Activated CD4-positive, CD25-positive, alpha-beta regulatory T cell treated with anti-CD3 and anti-CD28 coated beads, Interleukin-2, amount 50 U/mL, for 72 hours (primary cell): Measurements from ENCODE around the gene AGAP1.

Experiments
- DNase-seq: peaks from one replicate; pipeline ENCODE4 v3.0.0; 2021

The AGAP1 gene

DNA sequence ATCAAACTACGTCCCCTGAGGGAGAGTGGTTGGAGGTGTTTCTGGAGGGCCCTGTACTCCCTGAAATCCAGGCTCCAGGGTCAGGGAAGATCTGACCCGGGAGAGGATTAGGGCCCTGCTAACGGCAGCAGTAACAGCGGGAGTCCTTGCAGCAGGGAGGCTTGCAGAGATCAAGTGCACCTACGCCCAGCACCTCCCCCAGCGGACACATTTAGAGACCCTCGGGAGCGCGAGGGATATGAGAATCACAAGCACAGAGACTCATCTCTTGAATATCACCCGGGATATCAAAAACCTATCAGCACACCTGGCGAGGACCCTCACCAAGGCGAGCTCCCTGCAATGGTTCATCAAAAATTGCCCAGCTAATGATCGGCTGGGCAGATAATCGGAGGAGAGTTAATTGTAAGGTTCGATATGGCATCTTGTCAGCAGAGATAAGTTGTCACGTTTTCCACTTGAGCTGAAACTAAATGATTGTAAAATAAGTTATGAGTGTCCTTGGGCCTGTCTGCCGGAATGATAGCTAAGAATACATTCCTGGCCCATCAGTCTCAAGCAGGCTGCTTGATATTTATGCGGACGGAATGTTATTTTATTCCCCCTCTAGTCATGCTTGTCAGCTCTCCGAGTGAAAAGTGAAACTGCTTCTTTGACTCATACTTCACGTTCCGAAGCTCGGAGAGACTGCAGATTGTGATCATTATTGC is 464.5 kb downstream of the AGAP1 start:
- DNase-seq, result no peak

DNA sequence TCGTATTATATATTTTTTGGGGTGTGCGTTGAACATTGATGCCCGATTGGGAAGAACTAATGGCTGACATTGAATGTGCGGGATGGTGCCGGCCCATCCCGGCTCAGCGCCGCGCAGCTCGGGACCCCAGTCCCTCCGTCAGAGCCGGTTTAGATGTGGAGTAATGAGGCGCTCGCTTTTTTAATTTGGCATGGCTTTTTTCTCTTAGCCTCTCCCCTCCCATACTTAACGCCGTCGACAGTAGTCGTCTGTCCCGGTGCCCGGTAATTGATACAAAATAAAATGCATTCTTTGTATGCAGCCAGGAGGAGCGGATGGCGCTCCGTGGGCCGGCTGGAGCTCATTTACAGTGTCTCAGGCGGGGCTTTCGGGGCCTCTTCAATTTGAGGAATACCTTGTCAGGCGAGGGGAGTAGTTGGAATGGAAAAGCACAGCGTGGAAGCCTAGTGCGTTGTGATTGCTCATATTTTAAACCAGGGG is 465.1 kb downstream of the AGAP1 start:
- DNase-seq, result no peak

DNA sequence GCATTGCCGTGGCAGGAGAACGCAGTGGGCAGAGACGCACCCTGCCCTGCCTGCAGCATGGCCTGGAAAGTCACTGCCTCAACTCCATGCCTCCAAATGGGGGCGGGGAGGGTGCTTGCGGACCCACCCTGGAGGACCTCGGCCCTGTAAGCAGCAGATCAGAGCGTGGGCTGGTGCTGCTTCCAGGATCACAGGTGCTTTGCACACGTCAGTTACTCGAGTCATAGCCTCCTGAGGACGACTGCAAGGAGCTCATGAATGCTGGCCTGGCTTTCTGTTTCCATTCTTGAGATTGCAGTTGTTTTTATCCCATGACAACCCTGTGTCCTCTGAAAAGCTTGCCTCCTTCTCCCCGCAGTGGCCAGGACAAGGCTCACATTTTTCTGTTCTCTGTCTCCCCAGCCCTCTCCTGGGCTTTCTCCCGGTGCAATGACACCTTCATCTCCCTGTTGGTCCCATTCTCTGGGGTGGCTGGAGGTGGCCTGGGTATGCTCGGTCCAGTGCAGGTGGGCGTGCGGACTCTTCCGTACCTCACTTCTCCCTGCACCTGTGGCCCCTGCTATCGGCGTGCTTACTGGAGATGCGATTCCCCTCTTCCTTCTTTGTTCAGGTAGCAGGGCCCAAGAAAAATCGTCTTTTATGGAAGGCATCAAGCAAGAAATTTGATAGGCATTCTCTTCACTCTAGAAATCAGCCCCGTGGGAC is 466.3 kb downstream of the AGAP1 start:
- DNase-seq, result no peak

DNA sequence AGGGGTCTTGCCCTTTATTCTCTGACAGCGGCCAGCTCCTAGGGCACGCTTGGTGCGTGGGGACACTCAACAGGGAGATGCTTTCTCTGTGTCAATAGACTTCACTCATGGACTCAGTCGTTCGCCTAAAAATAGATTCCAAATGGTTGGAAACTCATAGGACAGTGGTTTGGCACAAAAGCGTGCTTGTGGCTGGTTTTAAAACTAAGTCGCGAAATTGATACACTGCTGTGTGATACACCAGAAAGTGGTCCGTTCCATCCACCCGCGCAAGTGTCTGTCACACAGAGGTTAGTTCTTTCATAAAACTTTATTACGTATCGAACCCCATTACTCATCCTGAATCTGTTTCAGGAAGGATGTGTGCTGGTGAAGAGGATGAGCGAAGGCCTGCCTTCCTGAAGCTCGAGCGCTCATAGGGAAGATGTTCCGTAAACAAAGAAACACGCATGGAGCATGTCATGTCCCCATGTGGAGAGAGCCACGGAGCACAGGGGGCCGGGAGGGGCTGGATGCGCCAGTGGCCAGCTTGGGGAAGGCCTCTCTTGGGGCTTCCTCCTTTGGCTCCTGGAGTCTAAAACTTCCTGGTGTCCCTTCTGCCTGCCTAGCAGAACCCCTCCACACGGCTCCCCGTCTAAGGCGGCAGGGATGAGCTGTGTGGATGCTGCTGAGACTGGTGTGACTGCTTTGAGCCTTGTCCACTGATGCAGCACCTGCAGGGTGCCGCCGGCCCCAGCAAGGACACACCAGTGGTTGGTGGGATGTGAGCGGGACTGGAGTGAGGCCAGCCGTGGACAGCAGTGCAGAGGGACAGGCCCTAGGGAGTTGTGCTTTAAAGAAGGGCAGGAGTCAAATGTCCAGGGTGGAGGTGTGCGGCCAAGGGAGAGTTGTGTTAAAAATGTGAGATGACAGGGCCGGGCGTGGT is 467.1 kb downstream of the AGAP1 start:
- no peak for DNase-seq

DNA sequence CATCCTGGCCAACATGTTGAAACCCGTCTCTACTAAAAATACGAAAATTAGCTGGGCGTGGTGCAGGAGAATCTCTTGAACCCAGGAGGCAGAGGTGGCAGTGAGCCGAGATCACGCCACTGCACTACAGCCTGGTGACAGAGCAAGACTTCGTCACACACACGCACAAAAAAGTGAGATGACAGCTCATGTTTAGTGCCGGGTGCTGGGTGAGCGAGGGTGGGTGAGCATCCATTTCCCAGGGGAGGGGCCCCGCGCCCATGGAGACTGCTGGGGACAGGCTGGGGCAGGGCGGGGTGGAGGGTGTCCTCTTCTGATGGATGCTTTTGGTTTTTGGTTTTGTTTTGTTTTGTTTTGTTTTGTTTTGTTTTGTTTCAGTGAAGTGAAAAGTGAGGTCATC is 467.9 kb downstream of the AGAP1 start:
- DNase-seq, result no peak

DNA sequence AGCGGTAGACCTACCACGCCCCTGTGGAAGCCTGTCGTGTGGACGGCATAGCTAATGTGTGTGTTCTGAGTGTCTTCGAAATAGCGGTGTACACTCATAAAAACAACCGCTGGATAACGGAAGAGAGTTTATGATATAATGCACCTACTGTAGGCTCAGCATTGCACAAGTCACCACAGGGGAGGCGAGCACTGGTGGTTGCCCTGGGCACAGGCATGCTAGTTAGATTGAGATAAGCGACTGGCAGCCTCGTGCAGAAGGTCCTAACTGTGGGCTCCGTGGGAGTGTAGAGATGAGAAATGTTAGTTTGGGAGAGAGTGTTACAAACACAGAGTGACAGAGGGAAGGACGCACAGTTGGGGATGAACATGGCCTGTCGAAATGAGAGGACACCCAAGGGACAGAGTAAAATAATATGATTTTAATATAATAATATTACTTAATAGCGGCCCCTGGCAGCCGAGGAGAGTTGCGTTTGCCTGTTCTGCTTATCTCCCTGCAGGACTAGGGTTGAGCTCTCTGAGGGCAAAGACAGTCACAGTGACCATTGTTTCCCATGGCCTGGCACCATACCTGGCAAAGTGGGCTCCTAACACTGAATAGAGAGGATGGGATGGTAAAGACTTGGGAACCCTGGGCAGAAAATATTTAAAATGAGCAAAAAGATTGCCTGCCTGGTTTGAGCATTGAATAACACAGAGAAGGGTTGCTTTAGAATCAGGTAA is 470.2 kb downstream of the AGAP1 start:
- DNase-seq, result no peak

DNA sequence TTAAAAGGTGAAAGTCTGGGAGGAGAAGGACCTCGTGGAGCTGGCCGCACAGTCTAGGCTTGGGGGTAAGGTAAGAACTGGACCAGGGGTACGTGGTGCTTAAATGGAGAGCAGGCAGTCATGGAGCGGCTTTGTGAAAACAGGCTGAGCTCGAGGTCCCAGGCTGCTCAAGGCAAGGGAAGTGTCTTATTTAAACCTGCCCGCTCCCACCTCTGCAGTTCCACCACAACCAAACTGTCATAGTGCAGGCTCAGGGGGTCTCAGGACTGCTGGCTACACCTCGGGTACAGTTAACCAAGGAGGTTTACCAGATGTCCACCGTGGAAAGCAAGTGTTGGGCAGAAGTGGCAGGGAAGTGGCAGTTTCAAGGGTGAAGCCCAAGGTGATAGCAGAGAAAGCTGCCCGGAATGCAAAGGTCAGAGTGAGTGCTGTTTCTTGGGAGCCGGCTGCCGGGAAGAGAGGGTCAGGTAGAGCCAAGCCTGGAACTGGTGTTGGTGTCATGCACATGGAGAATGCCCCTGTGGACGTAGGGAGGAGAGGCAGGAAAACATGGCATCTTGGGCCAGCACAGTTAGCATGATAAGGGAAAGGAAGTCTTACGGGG is 471.0 kb downstream of the AGAP1 start:
- DNase-seq, result no peak

DNA sequence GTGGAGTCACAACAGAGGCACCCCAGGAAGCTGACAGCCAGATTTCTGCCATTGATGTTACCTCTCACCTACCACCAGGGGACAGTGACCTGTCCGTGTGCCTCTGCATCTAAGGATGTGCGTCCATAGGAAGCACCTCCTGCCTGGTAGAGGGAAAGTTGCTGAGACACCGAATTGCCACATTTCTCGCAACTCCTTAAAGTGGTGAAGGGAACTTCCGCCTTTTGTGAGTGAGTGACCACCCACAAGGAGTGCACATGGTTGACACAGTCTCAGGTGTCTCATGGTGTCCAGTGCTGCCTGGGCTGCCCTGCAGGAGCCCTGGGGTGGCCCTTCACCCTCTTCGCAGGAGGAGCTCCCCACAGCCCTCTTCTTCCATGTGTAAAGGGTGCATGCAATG is 472.6 kb downstream of the AGAP1 start:
- DNase-seq, result no peak

DNA sequence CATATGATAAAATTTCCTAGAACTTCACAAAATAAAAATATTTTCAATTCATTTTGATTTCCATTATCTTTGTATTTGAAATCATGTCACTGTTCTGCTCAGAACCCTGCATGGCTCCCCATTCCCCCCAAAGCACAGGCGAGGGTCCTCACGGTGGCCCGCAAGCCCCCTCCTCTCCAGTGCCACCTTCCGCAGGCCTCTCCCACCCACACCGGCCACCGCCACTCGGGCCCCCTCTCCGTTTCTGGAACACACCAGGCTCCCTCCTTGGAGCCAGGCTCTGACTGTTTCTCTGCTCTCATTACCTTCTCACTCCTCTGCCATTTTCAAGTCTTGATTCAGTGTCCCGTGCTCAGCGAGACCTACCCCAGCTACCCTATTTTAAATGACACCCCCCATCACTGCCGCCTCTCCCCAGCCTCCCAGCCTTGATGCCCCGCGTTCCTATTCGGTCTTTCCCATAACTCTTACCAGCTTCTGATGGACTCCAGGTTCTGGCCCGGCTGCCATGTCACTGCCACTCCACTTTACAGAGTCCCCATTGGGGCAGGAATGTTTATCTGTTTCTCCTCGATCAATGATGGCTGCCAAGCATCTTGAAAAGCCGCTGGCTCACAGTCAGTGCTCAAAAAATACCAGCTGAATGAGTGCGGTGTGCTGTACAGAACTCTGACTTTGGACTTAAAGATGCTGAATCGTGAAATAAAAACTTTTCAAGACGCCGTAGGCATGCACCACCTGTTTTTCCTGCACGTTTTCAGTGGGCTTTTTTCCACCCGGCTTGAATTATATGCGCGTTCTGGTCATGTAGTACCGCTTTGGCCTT is 473.3 kb downstream of the AGAP1 start:
- DNase-seq, result no peak

DNA sequence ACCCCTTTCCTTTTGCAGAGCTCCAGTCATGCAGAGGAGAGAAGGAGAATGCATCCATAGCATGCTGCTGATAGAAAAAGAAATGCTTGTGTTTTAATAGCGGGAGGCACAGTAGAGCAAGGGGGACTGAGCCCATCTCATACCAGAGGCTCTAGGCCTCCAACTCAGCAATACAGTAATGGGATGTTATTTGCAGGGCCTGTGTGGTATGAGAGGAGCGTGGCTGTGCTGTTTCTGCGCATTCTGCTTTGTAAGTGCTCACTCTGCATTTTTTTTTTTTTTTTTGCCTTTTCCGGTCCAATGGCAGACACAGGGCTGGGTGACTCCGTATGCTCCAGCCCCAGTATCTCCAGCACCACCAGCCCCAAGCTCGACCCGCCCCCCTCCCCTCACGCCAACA is 474.3 kb downstream of the AGAP1 start:
- no peak for DNase-seq

DNA sequence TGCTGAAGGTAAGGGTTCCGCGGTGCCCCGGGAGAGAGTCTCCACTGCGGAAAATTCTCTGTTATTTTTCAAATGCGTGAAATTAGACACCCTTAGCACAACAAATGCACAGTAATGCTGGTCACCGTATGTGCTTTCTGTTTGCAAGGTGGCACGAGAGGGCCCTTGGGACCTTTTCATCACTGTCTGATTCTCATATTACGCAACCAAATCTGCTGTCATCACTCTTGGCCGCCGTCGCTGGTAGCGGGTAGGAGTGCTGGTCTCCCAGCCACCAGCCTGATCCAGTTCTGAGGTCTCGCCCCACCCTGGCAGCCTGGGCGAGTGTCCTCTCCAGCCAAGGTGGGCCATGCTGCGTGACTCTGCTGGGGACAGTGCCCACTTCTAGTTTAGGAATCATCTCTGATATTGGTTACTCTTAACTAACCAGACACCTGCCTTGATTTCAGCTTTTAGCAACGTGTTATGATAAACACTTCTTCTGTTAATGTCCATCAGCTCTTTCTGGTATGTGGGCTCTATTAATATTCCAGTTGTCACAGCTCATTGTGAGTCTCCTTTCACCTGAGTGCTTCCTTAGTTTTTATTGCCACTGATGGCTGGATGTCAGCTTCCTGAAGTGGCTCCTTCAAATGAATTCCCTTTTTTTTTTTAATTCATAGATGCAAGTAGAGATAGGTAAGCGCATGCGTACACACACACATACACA is 474.9 kb downstream of the AGAP1 start:
- DNase-seq, result no peak

DNA sequence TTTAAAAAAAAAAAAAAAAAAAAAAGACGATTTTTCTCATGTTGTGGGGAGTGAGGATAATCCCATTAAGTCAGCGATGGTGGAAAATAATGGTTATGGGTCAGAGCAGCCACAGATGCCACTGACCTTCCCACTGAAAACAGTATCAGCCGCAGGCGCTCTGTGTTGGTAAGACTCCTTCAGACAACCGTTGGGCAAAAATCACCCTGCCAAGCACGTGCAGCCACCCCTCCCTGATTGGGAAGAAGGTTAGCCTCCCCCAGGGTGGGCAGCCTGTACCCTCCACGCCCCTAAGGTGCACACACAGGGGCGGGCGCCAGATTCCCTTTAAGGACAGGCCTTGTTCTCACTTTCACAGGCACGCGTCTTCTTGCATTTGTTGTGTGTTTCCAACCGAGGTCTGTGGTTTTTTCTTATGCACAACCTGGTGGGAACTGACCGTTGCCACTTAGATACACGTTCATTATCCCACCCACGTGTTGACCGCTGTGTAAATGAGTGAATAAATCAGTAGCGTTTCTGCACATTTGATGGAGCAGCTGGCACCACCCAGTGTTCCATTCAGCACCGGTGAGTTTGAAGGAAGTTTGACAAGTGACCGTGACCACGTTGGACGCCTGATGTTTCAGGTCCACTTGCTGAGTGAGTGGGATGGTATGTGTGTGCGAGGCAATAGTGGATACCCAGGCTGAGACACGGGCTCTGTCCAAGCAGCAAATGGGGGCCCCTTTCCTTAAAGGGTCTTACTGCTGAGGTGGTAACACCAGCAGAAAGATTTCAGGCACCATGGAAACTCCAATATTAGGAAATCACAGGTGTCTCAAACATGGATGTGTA is 476.6 kb downstream of the AGAP1 start:
- no peak for DNase-seq

DNA sequence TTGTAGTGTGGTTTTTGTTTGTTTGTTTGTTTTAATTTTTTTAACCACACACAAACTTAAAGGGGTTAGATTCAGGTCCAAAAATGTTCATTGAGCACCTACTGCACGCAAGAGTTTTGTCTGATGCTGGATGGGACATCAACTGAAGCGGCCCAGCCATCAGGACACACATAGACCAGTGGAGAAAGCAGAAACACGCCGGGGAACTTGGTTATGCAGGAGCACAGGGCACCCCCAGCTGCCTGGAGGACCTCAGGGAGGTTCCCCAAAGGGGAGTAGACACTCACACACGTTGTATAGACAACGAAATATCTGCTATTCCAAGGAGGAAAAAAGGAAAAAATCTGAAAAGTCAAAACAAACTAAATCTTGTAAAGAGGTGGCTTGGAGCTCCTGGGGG is 482.7 kb downstream of the AGAP1 start:
- no peak for DNase-seq

DNA sequence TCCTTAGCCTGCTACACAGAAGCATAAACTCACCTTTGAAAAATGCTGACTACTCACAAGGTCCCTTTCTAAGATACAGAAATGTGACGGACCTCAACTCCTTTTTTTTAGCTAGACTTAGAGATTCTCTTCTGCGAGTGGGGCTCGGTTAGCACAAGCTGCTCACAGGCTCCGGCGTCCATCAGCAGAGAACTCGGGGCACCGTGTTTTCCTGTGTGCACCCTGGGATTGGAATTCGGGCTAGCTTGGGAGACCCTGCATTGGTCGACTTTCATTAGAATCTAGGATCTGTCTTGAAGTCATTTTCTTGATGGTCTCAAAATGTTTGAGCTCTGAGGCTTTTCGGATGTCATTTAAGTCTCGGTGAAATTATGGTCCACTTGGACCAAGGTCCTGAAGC is 483.1 kb downstream of the AGAP1 start:
- no peak for DNase-seq

DNA sequence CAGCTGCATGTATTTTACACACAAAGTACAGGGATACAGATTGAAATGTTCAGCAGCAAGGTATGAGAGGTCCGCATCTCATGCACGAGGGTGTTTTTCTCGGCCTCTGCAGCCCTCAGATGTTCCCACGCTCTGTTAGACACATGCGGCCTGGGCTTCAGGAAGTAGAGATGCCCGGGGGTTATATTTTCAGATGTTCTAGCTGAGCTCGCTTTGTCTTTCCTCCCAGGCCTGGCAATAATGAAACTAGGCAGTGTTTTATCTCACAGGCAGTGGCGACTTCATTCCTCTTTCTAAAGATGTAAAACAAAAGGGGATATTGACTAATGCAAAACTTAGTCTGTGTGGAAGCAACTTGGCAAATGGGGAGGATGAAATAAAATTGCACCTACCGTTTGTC is 483.6 kb downstream of the AGAP1 start:
- DNase-seq, result no peak

DNA sequence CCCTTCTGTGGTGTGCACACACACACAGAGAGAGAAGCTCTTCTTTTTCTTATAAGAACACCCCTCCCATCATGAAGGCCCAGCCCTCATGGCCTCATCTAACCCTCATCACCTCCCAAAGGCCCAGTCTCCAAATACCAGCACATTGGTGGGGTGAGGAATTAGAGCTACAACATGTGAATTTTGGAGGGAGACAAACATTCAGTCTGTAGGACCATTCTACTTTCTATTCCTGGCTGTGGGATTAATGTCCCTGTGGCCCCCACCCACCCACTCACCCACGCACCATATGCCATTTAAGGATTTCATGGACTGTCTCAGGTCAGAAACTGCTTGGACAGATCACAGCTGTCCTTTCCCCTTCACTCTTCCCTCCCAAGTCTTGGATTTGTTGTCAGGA is 484.2 kb downstream of the AGAP1 start:
- no peak for DNase-seq

DNA sequence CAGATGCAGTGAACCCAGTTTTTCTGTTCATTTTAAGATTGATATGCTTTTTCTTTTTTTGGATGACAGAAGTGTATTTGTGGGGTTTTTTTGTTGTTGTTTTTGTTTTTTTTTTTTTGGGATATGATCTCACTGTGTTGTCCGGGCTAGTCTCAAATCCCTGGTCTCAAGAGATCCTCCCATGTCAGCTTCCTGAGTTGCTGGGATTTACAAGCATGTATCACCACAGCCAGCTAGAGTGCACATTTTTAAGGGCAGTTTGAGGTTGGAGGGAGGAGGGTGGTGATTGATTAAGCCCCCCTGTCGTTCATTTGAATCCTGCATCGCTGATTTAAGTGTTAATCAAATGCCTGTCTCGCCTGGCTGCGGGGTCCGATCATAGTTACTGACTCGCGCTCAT is 485.2 kb downstream of the AGAP1 start:
- no peak for DNase-seq

DNA sequence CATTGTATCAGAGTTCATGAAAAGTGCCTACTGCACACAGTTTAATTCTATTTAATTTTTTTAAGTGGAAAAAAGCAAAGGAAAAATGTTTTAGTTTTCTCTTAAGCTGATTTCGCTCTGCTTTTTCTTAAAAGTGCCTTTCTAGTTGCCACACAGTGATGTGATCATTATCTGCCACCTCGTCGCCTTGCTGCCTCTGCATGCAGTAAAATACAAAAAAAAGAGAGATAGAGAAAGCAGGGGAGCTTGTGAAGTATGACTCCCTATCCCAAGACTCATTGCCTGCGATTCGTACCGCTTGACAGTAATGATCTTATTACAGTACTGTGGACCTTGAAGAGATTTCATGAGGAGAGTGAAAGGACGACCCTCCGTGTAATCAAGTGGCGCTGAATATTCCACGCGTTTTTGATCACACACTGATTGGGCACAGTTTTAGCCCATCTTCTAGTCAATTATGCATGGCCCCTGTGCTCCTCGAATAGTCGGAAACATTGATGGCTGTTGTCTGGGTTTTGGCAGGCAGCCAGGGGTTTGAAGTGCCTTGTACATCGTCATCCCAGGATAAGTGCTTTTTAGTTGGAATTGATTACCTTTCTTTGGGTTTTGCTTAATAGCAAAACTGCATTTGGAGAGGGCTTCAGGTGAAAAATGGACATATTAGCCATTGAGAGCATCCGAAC is 486.1 kb downstream of the AGAP1 start:
- no peak for DNase-seq

DNA sequence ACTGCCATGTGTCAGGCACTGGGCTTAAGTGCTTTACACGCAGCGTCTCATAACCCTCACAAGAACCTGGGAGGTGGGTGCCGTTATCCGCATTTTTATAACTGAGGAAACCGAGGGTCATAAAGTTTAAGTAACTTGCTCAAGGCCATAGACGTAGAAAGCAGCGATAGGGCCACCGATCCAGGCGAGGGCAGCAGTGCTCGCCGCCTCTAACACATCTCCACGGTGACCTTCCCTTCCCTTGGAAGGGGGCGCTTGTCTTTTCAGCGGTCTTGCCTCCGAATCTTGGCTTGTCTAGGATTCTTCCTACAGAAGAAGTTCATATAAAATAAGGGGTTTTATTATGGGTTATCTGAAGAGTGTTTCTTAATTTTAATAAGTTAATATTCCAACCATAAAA is 487.8 kb downstream of the AGAP1 start:
- DNase-seq, result no peak
